ENCODE results near the gene ZCCHC2. TPM values are rescaled to one million over a fixed set of nuclear protein-coding genes. Genes with fewer than 3 reads are reported as not detected.

ZCCHC2 gene
- total and polyA plus RNA-seq, 9 of the 15 experiments (the other 6 are each of a cell fraction or from before 2014, with no cell fraction given), result 1.0 to 9.2 (median 6.0) TPM

DNA sequence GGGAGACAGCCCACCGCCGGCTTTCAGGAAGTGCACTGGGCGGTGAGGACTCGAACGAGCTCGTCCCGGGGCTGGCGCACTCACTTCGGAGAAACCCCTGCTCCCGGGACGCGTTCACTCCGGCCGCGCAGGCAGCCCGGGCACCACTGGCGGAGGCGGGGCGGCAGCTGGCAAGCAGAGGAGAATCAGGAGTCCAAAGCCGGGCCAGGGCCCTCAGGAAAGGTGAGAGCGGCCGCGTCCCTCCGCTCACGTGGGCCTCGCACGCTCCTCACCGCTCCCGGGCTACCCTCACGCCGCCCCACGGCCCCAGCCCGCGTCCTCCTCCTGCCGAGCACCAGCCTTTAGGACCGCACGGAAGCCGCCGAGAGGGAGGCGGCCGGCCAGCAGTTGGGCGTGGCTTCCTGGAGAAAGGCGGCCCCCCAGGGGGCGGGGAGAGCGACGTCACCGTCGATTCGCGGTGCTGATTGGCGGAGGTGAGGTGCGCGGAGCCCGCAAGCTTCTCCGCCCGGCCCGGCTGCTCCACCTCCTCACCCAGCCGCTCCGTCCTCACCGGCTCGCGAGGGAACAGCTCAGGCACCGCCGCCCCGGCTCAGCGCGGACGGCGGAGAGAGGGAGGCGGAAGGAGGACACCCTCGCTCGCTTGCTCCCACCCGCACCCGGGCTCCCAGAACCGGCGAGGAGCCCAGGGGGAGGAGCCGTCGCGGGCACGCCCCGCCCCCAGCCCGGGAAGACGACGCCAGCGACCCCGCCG is at the start of gene ZCCHC2 (continued):
- 0 out of 2 replicates have a peak, but pooled peaks have one; percentile 47 for TF ChIP-seq RBM15 (IDR thresholded peaks at IDR 0.05; ENCODE audit: insufficient read depth, low read length)
- TF ChIP-seq NFIX (CRISPR knock-in tag; IDR thresholded peaks at IDR 0.05; ENCODE audit: low read depth), result no peak
- no peak for TF ChIP-seq RFX7 (CRISPR knock-in tag; IDR thresholded peaks at IDR 0.05)
- no peak for TF ChIP-seq CCAR2 (IDR thresholded peaks at IDR 0.05; ENCODE audit: low read depth, low read length)
- no peak for TF ChIP-seq ZNF717 (CRISPR knock-in tag; IDR thresholded peaks at IDR 0.05)
- no peak for TF ChIP-seq ZNF644 (tag; IDR thresholded peaks at IDR 0.05; ENCODE audit: low read depth)
- peak; percentile 55; the same call in 1 of the 2 replicates for TF ChIP-seq PHF21A (IDR thresholded peaks at IDR 0.05; ENCODE audit: borderline replicate concordance, low read depth)
- no peak for TF ChIP-seq ZSCAN29 (IDR thresholded peaks at IDR 0.05)
- peak; percentile 79 for TF ChIP-seq RBBP5 (IDR thresholded peaks at IDR 0.05; ENCODE audit: borderline replicate concordance, insufficient read depth, low read length, poor library complexity, severe bottlenecking)
- no peak for TF ChIP-seq ZNF785 (CRISPR knock-in tag; IDR thresholded peaks at IDR 0.05)
- TF ChIP-seq ZNF584 (CRISPR knock-in tag; IDR thresholded peaks at IDR 0.05; ENCODE audit: low read depth), result no peak
- no peak for TF ChIP-seq ZNF609 (CRISPR knock-in tag; IDR thresholded peaks at IDR 0.05; ENCODE audit: borderline replicate concordance)
- no peak for TF ChIP-seq HSF4 (CRISPR knock-in tag; IDR thresholded peaks at IDR 0.05; ENCODE audit: borderline replicate concordance)
- no peak for TF ChIP-seq SIN3B (IDR thresholded peaks at IDR 0.05; ENCODE audit: low read depth)
- no peak for TF ChIP-seq MTA1 (IDR thresholded peaks at IDR 0.05; ENCODE audit: borderline replicate concordance)
- TF ChIP-seq KLF13 (tag; IDR thresholded peaks at IDR 0.05; ENCODE audit: borderline replicate concordance, low read depth), result no peak
- TF ChIP-seq IRF2 (CRISPR knock-in tag; IDR thresholded peaks at IDR 0.05), result no peak
- no peak for TF ChIP-seq ZNF436 (CRISPR knock-in tag; IDR thresholded peaks at IDR 0.05)
- TF ChIP-seq, protein P1, sequence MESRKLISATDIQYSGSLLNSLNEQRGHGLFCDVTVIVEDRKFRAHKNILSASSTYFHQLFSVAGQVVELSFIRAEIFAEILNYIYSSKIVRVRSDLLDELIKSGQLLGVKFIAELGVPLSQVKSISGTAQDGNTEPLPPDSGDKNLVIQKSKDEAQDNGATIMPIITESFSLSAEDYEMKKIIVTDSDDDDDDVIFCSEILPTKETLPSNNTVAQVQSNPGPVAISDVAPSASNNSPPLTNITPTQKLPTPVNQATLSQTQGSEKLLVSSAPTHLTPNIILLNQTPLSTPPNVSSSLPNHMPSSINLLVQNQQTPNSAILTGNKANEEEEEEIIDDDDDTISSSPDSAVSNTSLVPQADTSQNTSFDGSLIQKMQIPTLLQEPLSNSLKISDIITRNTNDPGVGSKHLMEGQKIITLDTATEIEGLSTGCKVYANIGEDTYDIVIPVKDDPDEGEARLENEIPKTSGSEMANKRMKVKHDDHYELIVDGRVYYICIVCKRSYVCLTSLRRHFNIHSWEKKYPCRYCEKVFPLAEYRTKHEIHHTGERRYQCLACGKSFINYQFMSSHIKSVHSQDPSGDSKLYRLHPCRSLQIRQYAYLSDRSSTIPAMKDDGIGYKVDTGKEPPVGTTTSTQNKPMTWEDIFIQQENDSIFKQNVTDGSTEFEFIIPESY (CRISPR knock-in tag; IDR thresholded peaks at IDR 0.05), result peak; percentile 41; the same call in 1 of the 2 replicates
- TF ChIP-seq ZNF384 (IDR thresholded peaks at IDR 0.05; ENCODE audit: low read depth, low read length), result no peak
- TF ChIP-seq HNRNPL (IDR thresholded peaks at IDR 0.05; ENCODE audit: low read depth, low read length), result peak; percentile 41; the same call in 1 of the 2 replicates
- no peak for TF ChIP-seq GABPA (tag; conservative IDR thresholded peaks at IDR 0.05; ENCODE audit: low read depth)
- peak; percentile 59; the same call in 1 of the 2 replicates for TF ChIP-seq EP400 (IDR thresholded peaks at IDR 0.05)

All from K562 (cell line).